ENCODE results near the gene VSNL1.
"Not testable (repeated sequence)": the region's sequence is repeated elsewhere in the genome, so short reads cannot be mapped to it uniquely, and the experiment has no call there.

Gene VSNL1

DNA sequence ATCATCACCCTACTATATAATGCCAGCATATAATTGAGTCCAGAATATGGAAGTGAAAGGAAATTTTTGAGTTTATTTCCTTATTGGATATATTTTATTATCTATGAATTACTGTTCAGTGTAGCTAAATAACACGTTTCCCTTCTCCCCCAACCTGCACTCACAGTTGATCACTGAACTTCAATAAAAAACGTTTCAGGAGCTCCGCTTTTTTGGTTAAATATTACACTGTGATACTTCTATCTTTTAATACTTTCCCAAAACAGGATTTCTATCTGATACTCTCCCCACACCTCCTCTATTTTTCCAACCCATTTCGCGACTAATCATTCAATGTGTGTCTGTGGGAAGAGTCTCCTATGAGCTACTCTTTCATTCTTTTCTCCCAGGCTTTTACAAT is 7.2 kb downstream of the VSNL1 start:
- H3K27me3 ChIP-seq (replicated peaks) = no peaks in the 10 kb centered on the region
- H3K36me3 ChIP-seq (replicated peaks) = no peaks in the 10 kb centered on the region
- H3K27ac ChIP-seq = no peak overlapping the region
- H3K4me3 ChIP-seq (ENCODE audit: low read depth, low read length) = no peak overlapping the region
- TF ChIP-seq, protein P1, sequence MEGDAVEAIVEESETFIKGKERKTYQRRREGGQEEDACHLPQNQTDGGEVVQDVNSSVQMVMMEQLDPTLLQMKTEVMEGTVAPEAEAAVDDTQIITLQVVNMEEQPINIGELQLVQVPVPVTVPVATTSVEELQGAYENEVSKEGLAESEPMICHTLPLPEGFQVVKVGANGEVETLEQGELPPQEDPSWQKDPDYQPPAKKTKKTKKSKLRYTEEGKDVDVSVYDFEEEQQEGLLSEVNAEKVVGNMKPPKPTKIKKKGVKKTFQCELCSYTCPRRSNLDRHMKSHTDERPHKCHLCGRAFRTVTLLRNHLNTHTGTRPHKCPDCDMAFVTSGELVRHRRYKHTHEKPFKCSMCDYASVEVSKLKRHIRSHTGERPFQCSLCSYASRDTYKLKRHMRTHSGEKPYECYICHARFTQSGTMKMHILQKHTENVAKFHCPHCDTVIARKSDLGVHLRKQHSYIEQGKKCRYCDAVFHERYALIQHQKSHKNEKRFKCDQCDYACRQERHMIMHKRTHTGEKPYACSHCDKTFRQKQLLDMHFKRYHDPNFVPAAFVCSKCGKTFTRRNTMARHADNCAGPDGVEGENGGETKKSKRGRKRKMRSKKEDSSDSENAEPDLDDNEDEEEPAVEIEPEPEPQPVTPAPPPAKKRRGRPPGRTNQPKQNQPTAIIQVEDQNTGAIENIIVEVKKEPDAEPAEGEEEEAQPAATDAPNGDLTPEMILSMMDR (IDR thresholded peaks at IDR 0.05; ENCODE audit: low read depth, low read length, missing control alignments) = no peak
- DNase-seq = no peak
- in situ Hi-C loops (cut with HindIII; ENCODE audit: low pct_ligation_motif_present, low sequenced_read_pairs) = no loop called here

DNA sequence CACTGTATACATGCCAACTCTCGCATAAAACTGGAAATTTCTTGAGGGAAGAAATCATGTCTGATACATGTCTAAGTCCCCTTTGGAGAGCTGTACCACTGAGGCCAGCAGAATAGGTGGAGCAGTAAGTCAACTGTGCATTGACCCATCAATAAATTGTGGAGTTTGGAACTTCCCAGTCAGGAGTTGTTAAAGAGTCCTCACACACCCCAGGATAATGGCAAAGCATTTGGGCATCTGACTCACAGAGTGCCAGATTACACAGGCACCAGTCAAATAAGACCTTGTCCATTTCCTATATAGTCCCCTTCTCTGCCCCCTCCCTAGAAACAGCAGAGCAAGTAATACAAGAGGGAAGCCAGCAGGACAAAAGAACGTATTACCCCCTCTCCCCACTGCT is 10.4 kb downstream of the VSNL1 start:
- TF ChIP-seq, protein P1 (IDR thresholded peaks at IDR 0.05; ENCODE audit: low read depth, low read length, missing control alignments) = no peak
- Histone ChIP-seq H3K4me3 (ENCODE audit: low read depth, low read length) (no peak overlapping the region), H3K27me3 (replicated peaks) (no peaks in the 10 kb centered on the region), H3K27ac (no peak overlapping the region), H3K36me3 (replicated peaks) (no peaks in the 10 kb centered on the region)
- in situ Hi-C loops (cut with HindIII; ENCODE audit: low pct_ligation_motif_present, low sequenced_read_pairs) = no loop called here
- no peak for DNase-seq

DNA sequence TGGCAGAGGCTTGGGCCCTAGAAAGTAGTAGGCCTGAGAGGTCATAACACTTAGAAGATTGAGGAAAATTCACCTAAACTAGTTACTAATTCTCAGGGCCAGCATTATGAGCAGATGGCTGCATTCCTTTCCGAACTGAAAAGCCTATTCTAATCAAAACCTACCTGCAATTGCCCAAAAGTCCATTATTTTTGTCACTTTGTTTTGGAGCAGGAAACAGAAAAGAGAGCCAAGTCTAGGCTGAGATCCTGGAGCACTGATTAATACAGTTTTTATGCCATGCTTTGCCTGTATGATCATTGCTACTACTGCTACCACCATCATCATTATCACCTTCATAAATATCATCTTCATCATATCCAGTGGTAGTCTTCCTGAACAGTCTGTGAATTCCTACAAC is 14.7 kb downstream of the VSNL1 start:
- H3K27me3 ChIP-seq (replicated peaks) = no peaks in the 10 kb centered on the region
- in situ Hi-C loops (cut with HindIII; ENCODE audit: low pct_ligation_motif_present, low sequenced_read_pairs) = no loop called here
- H3K36me3 ChIP-seq (replicated peaks) = no peaks in the 10 kb centered on the region
- TF ChIP-seq, protein P1 (IDR thresholded peaks at IDR 0.05; ENCODE audit: low read depth, low read length, missing control alignments) = no peak
- no peak overlapping the region for H3K4me3 ChIP-seq (ENCODE audit: low read depth, low read length)
- no peak for DNase-seq
- no peak overlapping the region for H3K27ac ChIP-seq

DNA sequence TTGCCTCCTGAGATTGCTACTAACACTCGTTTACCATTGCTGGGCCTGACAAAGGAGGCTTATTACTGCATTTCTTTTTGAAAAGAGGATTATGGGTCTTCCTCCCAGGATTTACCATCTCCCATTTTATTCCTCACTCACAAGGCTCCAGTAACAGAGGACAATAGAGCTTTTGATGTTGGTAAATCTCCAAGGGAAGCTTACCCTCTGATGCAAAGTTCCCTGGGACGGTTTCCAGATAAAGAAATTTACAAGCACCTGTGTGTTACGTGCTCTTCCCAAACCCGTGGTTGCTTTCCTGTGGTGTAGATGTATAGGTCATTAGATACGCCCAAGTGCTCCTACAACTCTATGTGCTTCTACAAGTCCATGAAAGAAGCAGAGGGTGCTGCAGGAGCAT is 17.1 kb downstream of the VSNL1 start:
- Histone ChIP-seq H3K27ac (no peak overlapping the region), H3K4me3 (ENCODE audit: low read depth, low read length) (no peak overlapping the region), H3K36me3 (replicated peaks) (no peaks in the 10 kb centered on the region), H3K27me3 (replicated peaks) (no peaks in the 10 kb centered on the region)
- TF ChIP-seq, protein P1 (IDR thresholded peaks at IDR 0.05; ENCODE audit: low read depth, low read length, missing control alignments) = no peak
- in situ Hi-C loops (cut with HindIII; ENCODE audit: low pct_ligation_motif_present, low sequenced_read_pairs) = no loop called here
- no peak for DNase-seq

DNA sequence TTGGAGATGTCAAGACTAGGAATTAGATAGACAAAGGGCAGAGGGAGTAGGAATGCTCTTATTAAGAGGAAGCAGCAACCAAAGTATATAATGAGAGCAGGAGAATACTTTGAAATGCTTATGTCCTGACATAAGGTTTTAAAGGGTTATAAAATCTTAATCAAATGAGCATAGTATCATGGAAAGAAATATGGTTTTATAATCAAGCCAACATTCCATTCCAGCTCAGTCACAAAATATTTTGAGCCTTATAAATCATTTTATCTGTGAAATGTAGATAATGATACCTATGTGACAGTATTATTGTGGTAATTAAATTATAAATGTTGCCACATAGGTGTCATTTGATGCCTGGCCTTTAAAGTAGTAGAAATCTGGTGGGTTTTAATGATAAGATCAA is 17.6 kb downstream of the VSNL1 start:
- no peaks in the 10 kb centered on the region for H3K27me3 ChIP-seq (replicated peaks)
- TF ChIP-seq, protein P1 (IDR thresholded peaks at IDR 0.05; ENCODE audit: low read depth, low read length, missing control alignments) = no peak
- H3K27ac ChIP-seq = no peak overlapping the region
- in situ Hi-C loops (cut with HindIII; ENCODE audit: low pct_ligation_motif_present, low sequenced_read_pairs) = no loop called here
- H3K4me3 ChIP-seq (ENCODE audit: low read depth, low read length) = no peak overlapping the region
- DNase-seq = no peak
- H3K36me3 ChIP-seq (replicated peaks) = no peaks in the 10 kb centered on the region

DNA sequence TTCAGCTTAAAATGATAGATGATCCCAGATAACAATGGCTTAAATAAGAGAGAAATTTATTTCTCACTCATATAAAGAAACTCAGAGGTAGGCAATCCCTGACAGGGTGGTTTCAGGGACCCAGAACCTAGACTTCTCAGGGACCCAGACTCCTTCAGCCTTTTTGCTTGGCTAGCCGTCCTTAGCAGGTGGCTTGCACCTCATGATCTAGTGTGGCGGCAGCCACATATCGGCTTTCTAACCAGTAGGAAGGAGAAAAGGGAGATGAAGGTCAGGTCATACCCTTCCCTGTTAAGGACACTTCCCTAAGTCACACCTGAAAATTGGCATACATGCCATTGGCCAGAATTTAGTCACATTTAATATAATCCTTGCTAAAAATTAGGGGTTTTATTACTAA is 18.4 kb downstream of the VSNL1 start:
- H3K4me3 ChIP-seq (ENCODE audit: low read depth, low read length) = no peak overlapping the region
- TF ChIP-seq, protein P1 (IDR thresholded peaks at IDR 0.05; ENCODE audit: low read depth, low read length, missing control alignments) = no peak
- H3K36me3 ChIP-seq (replicated peaks) = no peaks in the 10 kb centered on the region
- no peak overlapping the region for H3K27ac ChIP-seq
- no peak for DNase-seq
- H3K27me3 ChIP-seq (replicated peaks) = no peaks in the 10 kb centered on the region
- in situ Hi-C loops (cut with HindIII; ENCODE audit: low pct_ligation_motif_present, low sequenced_read_pairs) = no loop called here

DNA sequence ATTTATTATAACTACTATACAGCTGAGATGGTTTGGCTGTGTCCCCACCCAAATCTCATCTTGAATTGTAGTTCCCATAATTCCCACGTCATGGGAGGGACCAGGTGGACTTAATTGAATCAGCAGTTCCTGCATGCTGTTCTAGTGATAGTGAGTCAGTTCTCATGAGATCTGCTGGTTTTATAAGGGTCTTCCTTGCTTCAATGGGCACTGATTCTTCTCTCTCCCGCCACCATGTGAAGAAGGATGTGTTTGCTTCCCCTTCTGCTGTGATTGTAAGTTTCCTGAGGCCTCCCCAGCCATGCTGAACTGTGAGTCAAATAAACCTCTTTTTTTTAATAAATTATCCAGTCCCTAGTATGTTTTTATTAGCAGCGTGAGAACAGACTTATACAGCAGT is 25.2 kb downstream of the VSNL1 start:
- H3K27me3 ChIP-seq (replicated peaks); H3K4me3 ChIP-seq (ENCODE audit: low read depth, low read length); in situ Hi-C loops (cut with HindIII; ENCODE audit: low pct_ligation_motif_present, low sequenced_read_pairs); DNase-seq; H3K36me3 ChIP-seq (replicated peaks); H3K27ac ChIP-seq: not testable (repeated sequence)

Measured in brain microvascular endothelial cell (primary cell).